Choroid plexus epithelial cell (primary cell): ENCODE data around the gene AFAP1.

Experiments used
- DNase-seq: peaks from one replicate; pipeline ENCODE4 v3.0.0-alpha.2; 2010; ENCODE audit warnings: low read depth
- H3K4me3 ChIP-seq: 2 replicates; pipeline ENCODE4 v1.5.1; 2011; ENCODE audit warnings: low read depth, mild to moderate bottlenecking, control low read depth, low read length, moderate library complexity
- TF ChIP-seq, protein P1 (sequence below): conservative IDR thresholded peaks from 2 replicates; pipeline ENCODE4 v1.5.1; 2011; ENCODE audit warnings: low read depth, mild to moderate bottlenecking, control low read depth, inconsistent platforms, low read length, moderate library complexity

Gene AFAP1

DNA sequence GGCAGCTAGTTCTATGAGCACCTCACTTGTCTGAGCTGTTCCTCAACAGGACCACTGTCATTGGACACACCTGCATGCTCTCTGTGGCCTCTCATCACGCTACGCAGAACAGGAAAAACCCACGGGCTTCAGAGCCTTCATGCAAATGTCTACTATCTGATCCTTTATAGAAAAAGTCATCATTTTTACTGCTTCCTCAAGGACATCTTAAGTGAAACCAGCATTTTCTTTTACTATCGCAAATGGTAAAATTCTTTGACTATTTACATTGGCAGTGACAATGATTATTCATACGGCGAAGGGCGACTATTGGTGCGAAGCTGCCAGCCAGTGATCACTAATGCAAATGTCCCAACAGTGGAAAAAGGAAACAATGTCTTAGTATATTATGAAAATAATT, 147.0 kb downstream of the AFAP1 start:
- TF ChIP-seq, protein P1, sequence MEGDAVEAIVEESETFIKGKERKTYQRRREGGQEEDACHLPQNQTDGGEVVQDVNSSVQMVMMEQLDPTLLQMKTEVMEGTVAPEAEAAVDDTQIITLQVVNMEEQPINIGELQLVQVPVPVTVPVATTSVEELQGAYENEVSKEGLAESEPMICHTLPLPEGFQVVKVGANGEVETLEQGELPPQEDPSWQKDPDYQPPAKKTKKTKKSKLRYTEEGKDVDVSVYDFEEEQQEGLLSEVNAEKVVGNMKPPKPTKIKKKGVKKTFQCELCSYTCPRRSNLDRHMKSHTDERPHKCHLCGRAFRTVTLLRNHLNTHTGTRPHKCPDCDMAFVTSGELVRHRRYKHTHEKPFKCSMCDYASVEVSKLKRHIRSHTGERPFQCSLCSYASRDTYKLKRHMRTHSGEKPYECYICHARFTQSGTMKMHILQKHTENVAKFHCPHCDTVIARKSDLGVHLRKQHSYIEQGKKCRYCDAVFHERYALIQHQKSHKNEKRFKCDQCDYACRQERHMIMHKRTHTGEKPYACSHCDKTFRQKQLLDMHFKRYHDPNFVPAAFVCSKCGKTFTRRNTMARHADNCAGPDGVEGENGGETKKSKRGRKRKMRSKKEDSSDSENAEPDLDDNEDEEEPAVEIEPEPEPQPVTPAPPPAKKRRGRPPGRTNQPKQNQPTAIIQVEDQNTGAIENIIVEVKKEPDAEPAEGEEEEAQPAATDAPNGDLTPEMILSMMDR = no peak
- no peak for DNase-seq
- no peak overlapping the region for H3K4me3 ChIP-seq

DNA sequence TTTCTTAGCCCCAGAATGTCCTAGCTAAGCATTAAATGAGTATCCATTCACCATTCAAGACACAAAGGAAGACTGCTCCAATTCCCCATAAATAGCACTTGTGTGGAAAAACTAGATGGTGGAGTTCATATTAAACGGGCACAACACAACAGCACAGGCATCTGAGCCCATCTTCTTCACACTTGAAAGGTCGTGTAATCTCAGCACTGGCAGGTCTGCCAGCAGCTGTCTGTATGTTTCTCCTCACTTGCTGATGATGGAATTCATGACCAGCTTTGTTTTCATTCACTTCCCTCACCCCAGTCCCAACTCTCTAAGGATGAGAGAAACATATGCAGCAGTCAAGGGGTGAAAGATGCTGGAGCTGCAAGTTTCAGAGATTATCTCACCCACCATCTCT, 148.7 kb downstream of the AFAP1 start:
- no peak overlapping the region for H3K4me3 ChIP-seq
- DNase-seq = no peak
- TF ChIP-seq, protein P1 = no peak

DNA sequence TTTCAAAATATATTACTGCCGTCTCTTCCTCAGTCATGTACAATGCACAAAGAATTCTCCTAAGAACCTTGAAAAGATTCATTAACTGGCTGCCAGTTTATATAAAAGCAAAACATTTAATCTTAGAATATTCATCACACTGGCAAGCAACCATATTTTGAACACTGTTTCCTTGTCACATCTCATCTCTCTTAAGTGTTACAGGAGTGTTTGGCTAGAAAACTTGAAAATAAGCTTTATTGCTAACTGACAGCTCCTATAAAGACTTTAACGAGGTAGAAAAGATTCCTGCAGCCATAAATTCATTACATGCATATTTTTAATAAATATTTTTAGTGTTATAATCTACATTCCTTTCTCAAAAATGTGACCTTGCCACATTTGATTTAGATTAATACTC, 149.6 kb downstream of the AFAP1 start:
- H3K4me3 ChIP-seq = no peak overlapping the region
- TF ChIP-seq, protein P1 = no peak
- DNase-seq = no peak

DNA sequence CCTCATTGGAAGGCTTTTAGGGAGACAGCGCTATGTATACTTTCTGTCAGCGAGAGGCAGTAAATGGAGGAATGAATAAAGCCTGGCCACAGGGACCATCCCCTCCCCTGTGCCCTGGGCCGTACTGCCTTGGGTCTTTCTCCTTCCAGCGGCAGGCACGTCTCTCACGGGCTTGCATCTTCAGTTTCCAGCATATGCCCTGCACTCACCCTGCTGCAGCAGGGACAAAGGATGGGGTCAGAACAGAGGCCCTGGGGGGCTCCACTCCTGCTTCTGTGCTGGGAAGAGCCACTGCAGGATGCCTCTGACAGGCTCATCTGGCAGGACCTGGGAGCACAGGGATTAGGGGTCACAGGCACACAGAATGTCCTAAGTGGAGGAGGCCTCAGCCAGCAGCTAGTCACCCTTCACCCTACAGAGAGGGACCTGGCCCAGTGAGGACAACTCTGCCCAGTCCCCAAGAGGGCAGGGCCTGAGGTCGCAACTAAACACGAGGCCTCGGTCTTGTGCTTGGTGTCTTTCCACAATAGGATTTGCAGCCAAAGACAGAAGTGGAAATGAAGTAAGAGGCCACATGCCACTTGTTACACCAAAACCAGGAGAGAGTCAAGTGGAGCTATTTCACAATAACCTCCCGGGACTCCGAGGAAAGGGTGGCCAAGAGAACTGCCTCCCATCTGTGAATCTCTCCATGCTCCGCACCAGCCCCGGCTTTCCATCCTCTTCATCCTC, 150.8 kb downstream of the AFAP1 start:
- peak; percentile 68 for DNase-seq
- TF ChIP-seq, protein P1 = no peak

GRCh38 chr4:7788193-7788592, 151.5 kb downstream of the AFAP1 start:
- TF ChIP-seq, protein P1 = no peak
- no peak overlapping the region for H3K4me3 ChIP-seq
- no peak for DNase-seq

More for the DNA sequence above, 150.8 kb downstream of the AFAP1 start:
- no peak overlapping the region for H3K4me3 ChIP-seq

- TF ChIP-seq, protein P1 = no peak
- H3K4me3 ChIP-seq = no peak overlapping the region
- DNase-seq = no peak
Observed at GRCh38 chr4:7787681-7788141, 151.9 kb downstream of the AFAP1 start.

DNA sequence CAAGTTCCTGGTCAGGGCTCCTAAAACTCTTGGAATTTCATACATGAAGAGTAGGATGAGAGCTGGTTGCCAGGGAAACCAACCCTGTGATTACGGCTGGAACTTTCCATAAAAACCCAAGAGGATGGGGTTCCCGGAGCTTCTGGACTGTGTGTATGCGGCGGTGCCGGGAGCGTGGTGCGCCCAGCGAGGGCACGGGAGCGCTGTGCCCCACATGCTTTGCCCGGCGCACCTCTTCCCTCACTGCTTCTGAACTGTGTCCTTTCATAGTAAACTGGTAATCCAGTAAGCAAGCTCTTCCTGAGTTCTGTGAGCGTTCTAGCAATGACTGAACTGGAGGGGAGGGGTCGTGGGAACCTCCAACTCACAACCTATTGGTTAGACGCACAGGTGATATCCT, 152.6 kb downstream of the AFAP1 start:
- TF ChIP-seq, protein P1 = no peak
- no peak for DNase-seq
- H3K4me3 ChIP-seq = no peak overlapping the region
